22Rv1 (cell line): ENCODE measurements around the gene TEKT4.

Experiments
- H3K27ac ChIP-seq: fragments of 450-650 bp; 2 replicates; pipeline ENCODE4 v1.5.1; 2017
- CTCF ChIP-seq: fragments of 450-650 bp; IDR thresholded peaks from 2 replicates; pipeline ENCODE4 v1.5.1; 2017; ENCODE audit warnings: mild to moderate bottlenecking
- ZFX ChIP-seq: fragments of 450-650 bp; IDR thresholded peaks from 2 replicates; pipeline ENCODE4 v1.6.1; 2017; ENCODE audit warnings: antibody characterized with exemption, borderline replicate concordance

The TEKT4 gene

GRCh38 chr2:94869552-94870439, 1.4 kb upstream of the TEKT4 start:
- TF ChIP-seq CTCF: no peak
- TF ChIP-seq ZFX: no peak

GRCh38 chr2:94870440-94871225, 597 bp upstream of the TEKT4 start:
- TF ChIP-seq CTCF (peak; percentile 79), ZFX (no peak)
- H3K27ac ChIP-seq: no peak overlapping the region

More at GRCh38 chr2:94869552-94870439, 1.4 kb upstream of the TEKT4 start:
- no peak overlapping the region for H3K27ac ChIP-seq

GRCh38 chr2:94872088-94872618, 923 bp downstream of the TEKT4 start:
- no peak overlapping the region for H3K27ac ChIP-seq
- no peak for TF ChIP-seq CTCF
- no peak for TF ChIP-seq ZFX

GRCh38 chr2:94872676-94873361, 1.6 kb downstream of the TEKT4 start:
- TF ChIP-seq CTCF (no peak), ZFX (no peak)
- H3K27ac ChIP-seq: no peak overlapping the region

GRCh38 chr2:94873362-94874276, 2.4 kb downstream of the TEKT4 start:
- TF ChIP-seq ZFX: no peak
- no peak for TF ChIP-seq CTCF
- H3K27ac ChIP-seq: no peak overlapping the region

GRCh38 chr2:94874277-94874997, 3.2 kb downstream of the TEKT4 start:
- TF ChIP-seq CTCF: peak; percentile 89
- no peak for TF ChIP-seq ZFX
- no peak overlapping the region for H3K27ac ChIP-seq
